ENCODE measurements around the gene PHF8. TPM values are rescaled to one million over a fixed set of nuclear protein-coding genes. Genes with fewer than 3 reads are reported as not detected.

The PHF8 gene
- total and polyA plus RNA-seq, 9 of the 15 experiments (the other 6 are each of a cell fraction or from before 2014, with no cell fraction given) = 2.5 to 25.7 (median 12.1) TPM

DNA sequence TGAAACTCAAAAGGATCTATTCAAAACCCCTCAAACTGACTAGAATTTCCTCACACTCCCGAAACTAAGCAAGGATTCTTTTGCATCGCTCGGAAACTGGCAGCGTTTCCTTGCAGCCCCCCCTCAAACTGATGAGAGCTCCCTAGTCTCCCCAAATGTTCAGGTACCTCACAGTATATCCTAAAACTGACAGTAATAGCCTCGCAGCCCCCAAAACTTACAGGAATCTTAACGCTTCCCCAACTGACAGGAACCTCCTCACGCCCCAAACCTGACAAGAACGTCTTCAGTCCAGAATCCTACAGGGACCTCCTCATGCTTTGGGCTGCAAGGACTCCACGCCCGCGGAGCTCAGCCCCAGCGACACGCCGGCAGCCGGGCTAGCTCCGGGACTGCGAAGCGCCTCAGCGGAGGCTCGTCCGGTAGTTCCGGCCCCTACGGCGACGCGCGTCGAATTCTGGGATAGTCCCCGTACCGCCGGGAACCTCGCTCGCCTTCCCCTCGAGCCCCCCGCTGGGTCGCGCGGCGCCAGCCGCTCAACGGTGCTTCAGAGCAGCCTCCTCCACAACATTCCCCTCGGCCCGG, 640 bp downstream of the PHF8 start (continued):
- TF ChIP-seq TAF1 (IDR thresholded peaks at IDR 0.05; ENCODE audit: control insufficient read depth, extremely low read depth, insufficient read depth, low read length, severe bottlenecking) (peak; percentile 9), RBBP5 (IDR thresholded peaks at IDR 0.05; ENCODE audit: borderline replicate concordance, insufficient read depth, low read length, poor library complexity, severe bottlenecking) (peak; percentile 52), MECOM (CRISPR knock-in tag; IDR thresholded peaks at IDR 0.05) (no peak), CHD1 (IDR thresholded peaks at IDR 0.05; ENCODE audit: low read length) (peak; percentile 95), ZNF174 (CRISPR knock-in tag; IDR thresholded peaks at IDR 0.05) (no peak), SRSF9 (IDR thresholded peaks at IDR 0.05; ENCODE audit: borderline replicate concordance, low read depth, low read length) (no peak), MYC (IDR thresholded peaks at IDR 0.05; ENCODE audit: low read depth, low read length) (0 out of 2 replicates have a peak, but pooled peaks have one; percentile 3), MYC (CRISPR knock-in tag; IDR thresholded peaks at IDR 0.05; ENCODE audit: borderline replicate concordance, low read depth) (0 out of 2 replicates have a peak, but pooled peaks have one; percentile 35), ZNF717 (CRISPR knock-in tag; IDR thresholded peaks at IDR 0.05) (no peak), TRIM24 (IDR thresholded peaks at IDR 0.05) (no peak), KDM5B (IDR thresholded peaks at IDR 0.05; ENCODE audit: insufficient replicate concordance, low read depth, low read length) (peak; percentile 33), HMG20A (CRISPR knock-in tag; conservative IDR thresholded peaks at IDR 0.05) (no peak), SNRNP70 (optimal IDR thresholded peaks at IDR 0.05; ENCODE audit: low read depth, low read length) (no peak)
- TF ChIP-seq, protein P1, sequence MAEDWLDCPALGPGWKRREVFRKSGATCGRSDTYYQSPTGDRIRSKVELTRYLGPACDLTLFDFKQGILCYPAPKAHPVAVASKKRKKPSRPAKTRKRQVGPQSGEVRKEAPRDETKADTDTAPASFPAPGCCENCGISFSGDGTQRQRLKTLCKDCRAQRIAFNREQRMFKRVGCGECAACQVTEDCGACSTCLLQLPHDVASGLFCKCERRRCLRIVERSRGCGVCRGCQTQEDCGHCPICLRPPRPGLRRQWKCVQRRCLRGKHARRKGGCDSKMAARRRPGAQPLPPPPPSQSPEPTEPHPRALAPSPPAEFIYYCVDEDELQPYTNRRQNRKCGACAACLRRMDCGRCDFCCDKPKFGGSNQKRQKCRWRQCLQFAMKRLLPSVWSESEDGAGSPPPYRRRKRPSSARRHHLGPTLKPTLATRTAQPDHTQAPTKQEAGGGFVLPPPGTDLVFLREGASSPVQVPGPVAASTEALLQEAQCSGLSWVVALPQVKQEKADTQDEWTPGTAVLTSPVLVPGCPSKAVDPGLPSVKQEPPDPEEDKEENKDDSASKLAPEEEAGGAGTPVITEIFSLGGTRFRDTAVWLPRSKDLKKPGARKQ (CRISPR knock-in tag; IDR thresholded peaks at IDR 0.05) = no peak
- TF ChIP-seq, protein P2, sequence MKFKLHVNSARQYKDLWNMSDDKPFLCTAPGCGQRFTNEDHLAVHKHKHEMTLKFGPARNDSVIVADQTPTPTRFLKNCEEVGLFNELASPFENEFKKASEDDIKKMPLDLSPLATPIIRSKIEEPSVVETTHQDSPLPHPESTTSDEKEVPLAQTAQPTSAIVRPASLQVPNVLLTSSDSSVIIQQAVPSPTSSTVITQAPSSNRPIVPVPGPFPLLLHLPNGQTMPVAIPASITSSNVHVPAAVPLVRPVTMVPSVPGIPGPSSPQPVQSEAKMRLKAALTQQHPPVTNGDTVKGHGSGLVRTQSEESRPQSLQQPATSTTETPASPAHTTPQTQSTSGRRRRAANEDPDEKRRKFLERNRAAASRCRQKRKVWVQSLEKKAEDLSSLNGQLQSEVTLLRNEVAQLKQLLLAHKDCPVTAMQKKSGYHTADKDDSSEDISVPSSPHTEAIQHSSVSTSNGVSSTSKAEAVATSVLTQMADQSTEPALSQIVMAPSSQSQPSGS (CRISPR knock-in tag; IDR thresholded peaks at IDR 0.05) = no peak

Measured in K562 (cell line).